ENCODE measurements around the gene SLC44A2. TPM values are rescaled to one million over a fixed set of nuclear protein-coding genes. Genes with fewer than 3 reads are reported as not detected.

The SLC44A2 gene
- total RNA-seq, 3 donors from 2014 or later (not counting 1 experiment from before 2014, with no cell fraction given): 231 to 306 (median 279) TPM

- H3K4me1 Mint-ChIP-seq: peaks cover 42 to 51% of the 10 kb centered on the region in 2 donors
- Histone ChIP-seq H3K36me3 (ENCODE audit: control insufficient read depth, insufficient read depth, low read length) (peaks cover 10% of the 10 kb centered on the region), H3K4me1 (ENCODE audit: control insufficient read depth, insufficient read depth, low read length) (peaks cover 61% of the 10 kb centered on the region), H3K27ac (ENCODE audit: low read length) (peak overlapping the region; percentile 55), H3K9me3 (ENCODE audit: control insufficient read depth, insufficient read depth, low read length) (no peaks in the 10 kb centered on the region), H3K27me3 (ENCODE audit: control insufficient read depth, insufficient read depth, low read length) (no peaks in the 10 kb centered on the region), H3K4me3 (ENCODE audit: low read length) (no peak overlapping the region)
- H3K36me3 Mint-ChIP-seq: no peaks in the 10 kb centered on the region
- H3K27me3 Mint-ChIP-seq (ENCODE audit: low read depth in 2 of 2): no peaks in the 10 kb centered on the region
- ATAC-seq: peak in 2 of 3 donors; percentile 16 to 26
- H3K27ac Mint-ChIP-seq: peak overlapping the region; percentile 90 to 91
- no peaks in the 10 kb centered on the region for H3K9me3 Mint-ChIP-seq
- DNase-seq: peak in 1 of 2 donors; percentile 29
- 80% methylated on average over 14 of the region's 14 CpGs for WGBS (ENCODE audit: insufficient coverage)
- no peak for TF ChIP-seq CTCF (IDR thresholded peaks at IDR 0.05)
- H3K4me3 Mint-ChIP-seq: peak overlapping the region; percentile 81
- intact Hi-C loops (cut with micrococcal nuclease): no loop called here
These were observed 9.8 kb upstream of the SLC44A2 start for GRCh38 chr19:10615429-10616023.

GRCh38 chr19:10617409-10618121, 7.8 kb upstream of the SLC44A2 start:
- ATAC-seq (no peak), DNase-seq (no peak)
- Mint-ChIP-seq H3K27me3 (ENCODE audit: low read depth in 2 of 2) (no peaks in the 10 kb centered on the region), H3K4me3 (peak overlapping the region; percentile 75), H3K4me1 (peaks cover 54 to 57% of the 10 kb centered on the region in 2 donors), H3K9me3 (no peaks in the 10 kb centered on the region), H3K27ac (peak overlapping the region; percentile 90 to 91), H3K36me3 (no peaks in the 10 kb centered on the region)
- no peak overlapping the region for H3K4me3 ChIP-seq (ENCODE audit: low read length)
- H3K9me3 ChIP-seq (ENCODE audit: control insufficient read depth, insufficient read depth, low read length): no peaks in the 10 kb centered on the region
- WGBS (ENCODE audit: insufficient coverage): 93% methylated on average over 13 of the region's 15 CpGs
- no peaks in the 10 kb centered on the region for H3K27me3 ChIP-seq (ENCODE audit: control insufficient read depth, insufficient read depth, low read length)
- no peak overlapping the region for H3K27ac ChIP-seq (ENCODE audit: low read length)
- H3K36me3 ChIP-seq (ENCODE audit: control insufficient read depth, insufficient read depth, low read length): peaks cover 11% of the 10 kb centered on the region
- H3K4me1 ChIP-seq (ENCODE audit: control insufficient read depth, insufficient read depth, low read length): peaks cover 59% of the 10 kb centered on the region
- TF ChIP-seq CTCF (IDR thresholded peaks at IDR 0.05): no peak
- intact Hi-C loops (cut with micrococcal nuclease): no loop called here

GRCh38 chr19:10618846-10619245, 6.5 kb upstream of the SLC44A2 start:
- 95% methylated on average over 8 of the region's 8 CpGs for WGBS (ENCODE audit: insufficient coverage)
- no peak for ATAC-seq
- DNase-seq: no peak
- Mint-ChIP-seq H3K27ac (peak overlapping the region; percentile 90 to 91), H3K9me3 (no peaks in the 10 kb centered on the region), H3K27me3 (ENCODE audit: low read depth in 2 of 2) (no peaks in the 10 kb centered on the region), H3K4me1 (peaks cover 51% of the 10 kb centered on the region in 2 donors), H3K4me3 (no peak overlapping the region), H3K36me3 (no peaks in the 10 kb centered on the region)
- peaks cover 61% of the 10 kb centered on the region for H3K4me1 ChIP-seq (ENCODE audit: control insufficient read depth, insufficient read depth, low read length)
- H3K27me3 ChIP-seq (ENCODE audit: control insufficient read depth, insufficient read depth, low read length): no peaks in the 10 kb centered on the region
- H3K27ac ChIP-seq (ENCODE audit: low read length): no peak overlapping the region
- TF ChIP-seq CTCF (IDR thresholded peaks at IDR 0.05): no peak
- no peaks in the 10 kb centered on the region for H3K9me3 ChIP-seq (ENCODE audit: control insufficient read depth, insufficient read depth, low read length)
- intact Hi-C loops (cut with micrococcal nuclease): no loop called here
- peaks cover 11% of the 10 kb centered on the region for H3K36me3 ChIP-seq (ENCODE audit: control insufficient read depth, insufficient read depth, low read length)
- no peak overlapping the region for H3K4me3 ChIP-seq (ENCODE audit: low read length)

All from natural killer cell (primary cell).